Activated CD4-positive, alpha-beta T cell treated with anti-CD3 and anti-CD28 coated beads, Interleukin-10, Interleukin-2, amounts not matched to agents 100 ng/mL and 50 ng/mL, durations not matched to agents 16 hours and 8 hours (primary cell): ENCODE results near the gene TLR1.
A peak's percentile ranks its signal among the peaks of the same experiment; 100 is the strongest.
"Not testable (repeated sequence)": the region's sequence is repeated elsewhere in the genome, so short reads cannot be mapped to it uniquely, and the experiment has no call there.

Source experiments
- DNase-seq: peaks from one replicate; pipeline ENCODE4 v3.0.0-alpha.2; 2020

The TLR1 gene

GRCh38 chr4:38806251-38806650 lies 1.7 kb upstream of the TLR1 start:
- DNase-seq: not testable (repeated sequence)

- peak; percentile 53 for DNase-seq
Measured at GRCh38 chr4:38805530-38806145, 1.0 kb upstream of the TLR1 start.

- peak; percentile 86 for DNase-seq
Measured at GRCh38 chr4:38803833-38804653, 548 bp downstream of the TLR1 start.

GRCh38 chr4:38802561-38803355 lies 1.8 kb downstream of the TLR1 start:
- no peak for DNase-seq

GRCh38 chr4:38800961-38801450 lies 3.6 kb downstream of the TLR1 start:
- no peak for DNase-seq

- no peak for DNase-seq
Measured at GRCh38 chr4:38800366-38800765, 4.2 kb downstream of the TLR1 start.

GRCh38 chr4:38795087-38795486 lies 9.5 kb downstream of the TLR1 start:
- no peak for DNase-seq

GRCh38 chr4:38794051-38794450 lies 10.5 kb downstream of the TLR1 start:
- no peak for DNase-seq

- peak; percentile 36 for DNase-seq
Measured at GRCh38 chr4:38791010-38791409, 13.6 kb downstream of the TLR1 start.

GRCh38 chr4:38788317-38788716 lies 16.3 kb downstream of the TLR1 start:
- DNase-seq: no peak

GRCh38 chr4:38787693-38788092 lies 16.9 kb downstream of the TLR1 start:
- DNase-seq: no peak

GRCh38 chr4:38785901-38786402 lies 18.6 kb downstream of the TLR1 start:
- DNase-seq: no peak

- DNase-seq: no peak
Measured at GRCh38 chr4:38785041-38785790, 19.4 kb downstream of the TLR1 start.

GRCh38 chr4:38784141-38784540 lies 20.4 kb downstream of the TLR1 start:
- no peak for DNase-seq

- no peak for DNase-seq
Measured at GRCh38 chr4:38783109-38783460, 21.5 kb downstream of the TLR1 start.

GRCh38 chr4:38782452-38783108 lies 22.0 kb downstream of the TLR1 start, which contains the start of gene TLR10:
TLR10 (minus strand) TSS chr4:38782990; CDS start chr4:38775590, 7,400 bp downstream.
- DNase-seq: peak; percentile 61

GRCh38 chr4:38781854-38782261 lies 22.7 kb downstream of the TLR1 start:
- DNase-seq: no peak

GRCh38 chr4:38780833-38781484 lies 23.6 kb downstream of the TLR1 start:
- no peak for DNase-seq

GRCh38 chr4:38779790-38780189 lies 24.8 kb downstream of the TLR1 start:
- DNase-seq: no peak

- not testable (repeated sequence) for DNase-seq
Measured at GRCh38 chr4:38777925-38778324, 26.7 kb downstream of the TLR1 start.

GRCh38 chr4:38775326-38775725 lies 29.3 kb downstream of the TLR1 start:
- no peak for DNase-seq
